WTC11 (cell line): Measurements from ENCODE around the gene MECR. TPM values are rescaled to one million over a fixed set of nuclear protein-coding genes. Genes with fewer than 3 reads are reported as not detected.

Experiments used
- ATAC-seq: fragments of 200-7000 bp; cut with Tn5 transposase; 2 replicates; pipeline ENCODE4 v1.10.0; 2021; ENCODE audit warnings: mild to moderate bottlenecking, moderate library complexity
- CTCF ChIA-PET: fragments of 300-600 bp; sonication (Branson Sonifier 250); formaldehyde crosslinking; loops from one replicate; lab custom pipeline; 2021; ENCODE audit warnings: antibody characterized with exemption; lab: Charles Lee
- POLR2A ChIA-PET: fragments of 350-600 bp; sonication (Branson Sonifier 250); formaldehyde crosslinking; loops from one replicate; lab custom pipeline; 2021; ENCODE audit warnings: antibody characterized with exemption; lab: Charles Lee
- DNase-seq: peaks from one replicate; pipeline ENCODE4 v3.0.0; 2021; ENCODE audit warnings: low spot score
- H3K27ac Mint-ChIP-seq: 2 replicates; pipeline ENCODE4 v1.8.0; 2021; ENCODE audit warnings: mixed read lengths
- H3K27me3 Mint-ChIP-seq: 2 replicates; pipeline ENCODE4 v1.8.0; 2021; ENCODE audit warnings: low read depth, mild to moderate bottlenecking, moderate library complexity, mixed read lengths
- H3K36me3 Mint-ChIP-seq: 2 replicates; pipeline ENCODE4 v1.8.0; 2021; ENCODE audit warnings: mixed read lengths
- H3K4me1 Mint-ChIP-seq: 2 replicates; pipeline ENCODE4 v1.8.0; 2022; ENCODE audit warnings: mixed read lengths
- H3K4me3 Mint-ChIP-seq: 2 replicates; pipeline ENCODE4 v1.8.0; 2021; ENCODE audit warnings: mild to moderate bottlenecking, moderate library complexity, mixed read lengths
- H3K9me3 Mint-ChIP-seq: 2 replicates; pipeline ENCODE4 v1.8.0; 2021; ENCODE audit warnings: mixed read lengths
- CBFB ChIP-seq: sonication (generic); formaldehyde crosslinking; IDR thresholded peaks from 2 replicates; pipeline ENCODE4 v1.8.1; 2022; ENCODE audit warnings: mild to moderate bottlenecking, low read depth, missing genetic modification reagents
- CREB1 ChIP-seq: sonication (generic); formaldehyde crosslinking; IDR thresholded peaks from 2 replicates; pipeline ENCODE4 v1.8.0; 2023; ENCODE audit warnings: mild to moderate bottlenecking, missing genetic modification reagents
- CTCF ChIP-seq: fragments of 200-600 bp; IDR thresholded peaks from 2 replicates; pipeline ENCODE4 v1.8.0; 2022; ENCODE audit warnings: antibody characterized with exemption
- E2F1 ChIP-seq: sonication (generic); formaldehyde crosslinking; IDR thresholded peaks from 2 replicates; pipeline ENCODE4 v1.8.0; 2022; ENCODE audit warnings: mild to moderate bottlenecking, missing genetic modification reagents
- E2F5 ChIP-seq: sonication (generic); formaldehyde crosslinking; IDR thresholded peaks from 2 replicates; pipeline ENCODE4 v1.8.1; 2022; ENCODE audit warnings: mild to moderate bottlenecking, moderate library complexity, missing genetic modification reagents
- GABPB1 ChIP-seq: sonication (generic); formaldehyde crosslinking; IDR thresholded peaks from 2 replicates; pipeline ENCODE4 v1.8.1; 2023; ENCODE audit warnings: mild to moderate bottlenecking, missing genetic modification reagents
- HMGXB4 ChIP-seq: sonication (generic); formaldehyde crosslinking; IDR thresholded peaks from 2 replicates; pipeline ENCODE4 v1.8.1; 2023; ENCODE audit warnings: mild to moderate bottlenecking, moderate library complexity, missing genetic modification reagents
- JUN ChIP-seq: sonication (generic); formaldehyde crosslinking; IDR thresholded peaks from 2 replicates; pipeline ENCODE4 v1.8.0; 2023; ENCODE audit warnings: mild to moderate bottlenecking, missing genetic modification reagents
- NFATC4 ChIP-seq: fragments of 250-450 bp; sonication (Bioruptor Pico); IDR thresholded peaks from 2 replicates; pipeline ENCODE4 v1.9.0; 2021; ENCODE audit warnings: mild to moderate bottlenecking
- NFYB ChIP-seq: sonication (generic); formaldehyde crosslinking; conservative IDR thresholded peaks from 2 replicates; pipeline ENCODE4 v1.8.0; 2022; ENCODE audit warnings: low read depth, missing genetic modification reagents
- NR3C1 ChIP-seq: sonication (generic); formaldehyde crosslinking; conservative IDR thresholded peaks from 2 replicates; pipeline ENCODE4 v1.8.1; 2023; ENCODE audit warnings: low read depth, mild to moderate bottlenecking, missing genetic modification reagents
- PREB ChIP-seq: sonication (generic); formaldehyde crosslinking; IDR thresholded peaks from 2 replicates; pipeline ENCODE4 v1.8.1; 2022; ENCODE audit warnings: mild to moderate bottlenecking, missing genetic modification reagents, moderate library complexity, borderline replicate concordance
- PRRX2 ChIP-seq: fragments of 250-450 bp; sonication (Bioruptor Pico); IDR thresholded peaks from 2 replicates; pipeline ENCODE4 v1.8.0; 2021; ENCODE audit warnings: mild to moderate bottlenecking
- SMAD4 ChIP-seq: sonication (generic); formaldehyde crosslinking; IDR thresholded peaks from 2 replicates; pipeline ENCODE4 v1.8.0; 2022; ENCODE audit warnings: mild to moderate bottlenecking, missing genetic modification reagents
- SOX15 ChIP-seq: fragments of 250-450 bp; sonication (Bioruptor Pico); IDR thresholded peaks from 2 replicates; pipeline ENCODE4 v1.9.0; 2021; ENCODE audit warnings: mild to moderate bottlenecking
- TEAD4 ChIP-seq: sonication (generic); formaldehyde crosslinking; IDR thresholded peaks from 2 replicates; pipeline ENCODE4 v1.8.0; 2022; ENCODE audit warnings: mild to moderate bottlenecking, missing genetic modification reagents
- TP53 ChIP-seq: sonication (generic); formaldehyde crosslinking; IDR thresholded peaks from 2 replicates; pipeline ENCODE4 v1.8.1; 2023; ENCODE audit warnings: mild to moderate bottlenecking, missing genetic modification reagents
- ZBTB21 ChIP-seq: sonication (generic); formaldehyde crosslinking; IDR thresholded peaks from 2 replicates; pipeline ENCODE4 v1.8.1; 2023; ENCODE audit warnings: mild to moderate bottlenecking, missing genetic modification reagents, borderline replicate concordance
- ZNF138 ChIP-seq: sonication (generic); formaldehyde crosslinking; conservative IDR thresholded peaks from 2 replicates; pipeline ENCODE4 v1.8.1; 2022; ENCODE audit warnings: mild to moderate bottlenecking, moderate library complexity, missing genetic modification reagents
- ZNF317 ChIP-seq: sonication (generic); formaldehyde crosslinking; IDR thresholded peaks from 2 replicates; pipeline ENCODE4 v1.8.1; 2023; ENCODE audit warnings: low read depth, mild to moderate bottlenecking, moderate library complexity, missing genetic modification reagents, borderline replicate concordance
- ZNF423 ChIP-seq: fragments of 250-450 bp; sonication (Bioruptor Pico); IDR thresholded peaks from 2 replicates; pipeline ENCODE4 v2.1.2; 2022; ENCODE audit warnings: mild to moderate bottlenecking, moderate library complexity
- ZNF425 ChIP-seq: fragments of 250-450 bp; sonication (Bioruptor Pico); conservative IDR thresholded peaks from 2 replicates; pipeline ENCODE4 v1.9.0; 2021; ENCODE audit warnings: mild to moderate bottlenecking
- ZNF671 ChIP-seq: fragments of 250-450 bp; sonication (Bioruptor Pico); IDR thresholded peaks from 2 replicates; pipeline ENCODE4 v1.8.0; 2021; ENCODE audit warnings: mild to moderate bottlenecking
- total RNA-seq: library from RNA; stranded (reverse); gene quantifications from 3 replicates; pipeline ENCODE4 v1.2.3, GENCODE V29; 2021
- TF ChIP-seq, protein P1 (sequence below): fragments of 250-450 bp; sonication (Bioruptor Pico); IDR thresholded peaks from 2 replicates; pipeline ENCODE4 v1.9.0; 2021; ENCODE audit warnings: mild to moderate bottlenecking

The MECR gene
- total RNA-seq, 1 experiment from 2014 or later: 37.6 TPM

DNA sequence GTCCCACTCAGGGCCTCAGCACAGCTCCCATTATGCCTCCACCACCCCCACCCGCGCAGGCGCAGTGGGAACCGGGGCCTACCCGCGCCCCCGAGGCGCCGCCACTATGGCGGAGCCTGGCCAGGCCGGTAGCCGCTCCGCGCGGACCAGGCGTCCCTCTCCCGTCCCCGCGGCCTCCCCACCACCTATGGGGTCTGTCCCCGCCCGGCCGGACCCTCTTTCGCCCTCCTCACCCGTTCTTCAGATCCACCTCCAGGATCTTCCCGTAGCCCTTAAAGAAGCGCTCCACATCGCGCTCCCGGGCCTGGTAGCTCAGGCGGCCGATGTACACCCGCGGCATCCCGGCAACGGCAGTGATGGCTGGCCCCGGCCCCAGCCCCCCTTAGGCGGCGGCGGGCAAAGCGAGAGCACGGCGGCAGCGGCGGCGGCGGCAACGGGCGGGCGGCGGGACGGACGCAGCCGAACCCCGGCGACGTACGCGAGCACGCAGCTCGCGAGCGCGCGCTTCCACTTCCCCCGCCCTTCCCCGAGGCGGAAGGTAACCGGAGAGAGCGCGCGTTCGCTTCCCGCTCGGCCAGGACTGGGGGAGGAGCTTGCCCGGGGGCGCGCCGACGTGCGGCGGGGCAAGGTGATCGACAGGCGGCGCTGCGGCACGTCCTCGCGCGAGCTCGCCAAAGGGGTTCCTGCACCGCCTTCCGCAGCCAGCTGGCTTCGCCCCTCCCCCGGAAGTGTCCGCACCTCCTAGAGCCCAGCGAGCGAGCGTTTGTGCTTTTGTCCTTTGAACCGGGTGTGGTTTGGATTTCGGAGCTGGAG lies 49.1 kb downstream of the MECR start, which contains the start of gene SRSF4:
TSS of gene SRSF4 (minus strand) at position 488 of the 813 bp plus-strand sequence. CDS start at position 340, 148 bp downstream.
- DNase-seq (peak; percentile 99), ATAC-seq (peak; percentile 92)
- Mint-ChIP-seq H3K27me3 (no peaks in the 10 kb centered on the region), H3K4me1 (peaks cover 64% of the 10 kb centered on the region), H3K36me3 (peaks cover 22% of the 10 kb centered on the region), H3K9me3 (no peaks in the 10 kb centered on the region), H3K4me3 (peak within 1 kb of the TSS; percentile 97), H3K27ac (peak within 1 kb of the TSS; percentile 99)
- ChIA-PET CTCF (interaction anchor here (0.7 to 3.4 kb wide), 27 partner anchors 9 to 304 kb away, joined by 3 to 49 read pairs (median 5); partner anchors contain the start of genes EPB41 and TMEM200B), POLR2A (interaction anchor here (0.6 to 2.1 kb wide), 17 partner anchors 9 to 1691 kb away, joined by 3 to 18 read pairs (median 5); partner anchors contain the start of genes TMEM200B and YTHDF2)
- TF ChIP-seq CTCF (peak; percentile 49; the same call in 1 of the 2 replicates), SMAD4 (CRISPR knock-in tag) (no peak; the same call in 1 of the 2 replicates), ZNF671 (CRISPR knock-in tag) (no peak), ZNF425 (no peak), E2F5 (CRISPR knock-in tag) (peak; percentile 99), JUN (CRISPR knock-in tag) (peak; percentile 83), ZNF317 (CRISPR knock-in tag) (no peak), SOX15 (CRISPR knock-in tag) (no peak), NFYB (peak; percentile 23; the same call in 1 of the 2 replicates), PREB (CRISPR knock-in tag) (no peak), E2F1 (CRISPR knock-in tag) (no peak), ZBTB21 (CRISPR knock-in tag) (no peak; the same call in 1 of the 2 replicates), GABPB1 (CRISPR knock-in tag) (peak; percentile 42), CREB1 (CRISPR knock-in tag) (no peak), NR3C1 (no peak), NFATC4 (CRISPR knock-in tag) (0 out of 2 replicates have a peak, but pooled peaks have one; percentile 10), ZNF423 (CRISPR knock-in tag) (no peak), CBFB (CRISPR knock-in tag) (no peak; the same call in 1 of the 2 replicates), HMGXB4 (peak; percentile 98), TEAD4 (CRISPR knock-in tag) (0 out of 2 replicates have a peak, but pooled peaks have one; percentile 28), TP53 (CRISPR knock-in tag) (no peak), ZNF138 (no peak; the same call in 1 of the 2 replicates), PRRX2 (CRISPR knock-in tag) (no peak)
- TF ChIP-seq, protein P1, sequence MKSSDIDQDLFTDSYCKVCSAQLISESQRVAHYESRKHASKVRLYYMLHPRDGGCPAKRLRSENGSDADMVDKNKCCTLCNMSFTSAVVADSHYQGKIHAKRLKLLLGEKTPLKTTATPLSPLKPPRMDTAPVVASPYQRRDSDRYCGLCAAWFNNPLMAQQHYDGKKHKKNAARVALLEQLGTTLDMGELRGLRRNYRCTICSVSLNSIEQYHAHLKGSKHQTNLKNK: no peak
